ENCODE measurements around the gene FAM168A. TPM values are rescaled to one million over a fixed set of nuclear protein-coding genes. Genes with fewer than 3 reads are reported as not detected.
"Not testable (repeated sequence)": the region's sequence is repeated elsewhere in the genome, so short reads cannot be mapped to it uniquely, and the experiment has no call there.

The FAM168A gene
- total RNA-seq, 1 donor from 2014 or later = 18.1 TPM

GRCh38 chr11:73592640-73593039, 5.3 kb downstream of the FAM168A start:
- DNase-seq = no peak

- DNase-seq = no peak
These were observed 6.2 kb downstream of the FAM168A start for GRCh38 chr11:73591743-73592142.

- no peak for DNase-seq
These were observed 6.9 kb downstream of the FAM168A start for GRCh38 chr11:73590991-73591390.

GRCh38 chr11:73586791-73587190, 11.1 kb downstream of the FAM168A start:
- no peak for DNase-seq

- no peak for DNase-seq
These were observed 11.9 kb downstream of the FAM168A start for GRCh38 chr11:73585834-73586575.

- no peak for DNase-seq
These were observed 13.1 kb downstream of the FAM168A start for GRCh38 chr11:73584831-73585230.

GRCh38 chr11:73582653-73583052, 15.3 kb downstream of the FAM168A start:
- no peak for DNase-seq

- DNase-seq = not testable (repeated sequence)
These were observed 17.2 kb downstream of the FAM168A start for GRCh38 chr11:73580749-73581148.

GRCh38 chr11:73579641-73580434, 18.1 kb downstream of the FAM168A start:
- no peak for DNase-seq

GRCh38 chr11:73578592-73579185, 19.2 kb downstream of the FAM168A start:
- no peak for DNase-seq

GRCh38 chr11:73577496-73577917, 20.4 kb downstream of the FAM168A start:
- DNase-seq = no peak

- DNase-seq = no peak
These were observed 21.7 kb downstream of the FAM168A start for GRCh38 chr11:73576185-73576614.

GRCh38 chr11:73571982-73572381, 25.9 kb downstream of the FAM168A start:
- not testable (repeated sequence) for DNase-seq

- DNase-seq = no peak
These were observed 27.3 kb downstream of the FAM168A start for GRCh38 chr11:73570415-73571114.

- no peak for DNase-seq
These were observed 30.7 kb downstream of the FAM168A start for GRCh38 chr11:73566977-73567755.

- no peak for DNase-seq
These were observed 31.5 kb downstream of the FAM168A start for GRCh38 chr11:73566422-73566821.

GRCh38 chr11:73565804-73566203, 32.1 kb downstream of the FAM168A start:
- no peak for DNase-seq

GRCh38 chr11:73564903-73565302, 33.0 kb downstream of the FAM168A start:
- no peak for DNase-seq

GRCh38 chr11:73563539-73564200, 34.2 kb downstream of the FAM168A start:
- DNase-seq = no peak

GRCh38 chr11:73559743-73560142, 38.2 kb downstream of the FAM168A start:
- no peak for DNase-seq

- DNase-seq = no peak
These were observed 40.9 kb downstream of the FAM168A start for GRCh38 chr11:73556966-73557365.
